Keratinocyte (primary cell): ENCODE data around the gene HECTD1.

Experiments used
- CTCF ChIP-seq, 3 experiments: IDR thresholded peaks in 1 of 3; conservative IDR thresholded peaks in 1 of 3; optimal IDR thresholded peaks in 1 of 3; 2 replicates in 2 of 3; 3 replicates in 1 of 3; pipeline versions ENCODE3 to v1.5.1; 2011; ENCODE audit warnings: low read length in 3 of 3, mild to moderate bottlenecking in 3 of 3, moderate library complexity in 2 of 3, control low read depth in 1 of 3, inconsistent platforms in 1 of 3; ENCODE audit not compliant: insufficient read depth in 2 of 3; ENCODE audit errors: extremely low read depth in 1 of 3
- EZH2 ChIP-seq: IDR thresholded peaks from one replicate; pipeline ENCODE4 v1.6.1; 2012; ENCODE audit warnings: inconsistent platforms, mild to moderate bottlenecking, low read length, moderate library complexity

GRCh38 chr14:31251028-31251958, 43.7 kb upstream of the HECTD1 start:
- TF ChIP-seq CTCF (optimal IDR thresholded peaks at IDR 0.05 in 1 of 3, IDR thresholded peaks at IDR 0.05 in 1 of 3, conservative IDR thresholded peaks at IDR 0.05 in 1 of 3; ENCODE audit: extremely low read depth in 1 of 3, insufficient read depth in 2 of 3, low read length in 3 of 3) (no peak), EZH2 (no peak)
